Astrocyte (in vitro differentiated cells and primary cell): ENCODE data around the gene ZGRF1. TPM values are rescaled to one million over a fixed set of nuclear protein-coding genes. Genes with fewer than 3 reads are reported as not detected.

Experiments
- DNase-seq: peaks from one replicate; pipeline ENCODE4 v3.0.0-alpha.2; 2010; ENCODE audit warnings: low read depth
- FAIRE-seq: peaks from 2 replicates; lab custom pipeline; 2011; peaks lifted over from hg19 to GRCh38; lab: Jason Lieb, UNC
- H2AFZ ChIP-seq: 2 replicates; pipeline ENCODE4 v1.6.0; 2012; ENCODE audit warnings: low read depth, low read length, inconsistent platforms
- H3K27ac ChIP-seq: 2 replicates; pipeline ENCODE4 v1.5.1; 2011; ENCODE audit warnings: low read depth, low read length, inconsistent platforms
- H3K27me3 ChIP-seq: 2 replicates; pipeline ENCODE4 v1.6.0; 2011; ENCODE audit warnings: low read length, inconsistent platforms; ENCODE audit not compliant: insufficient read depth
- H3K36me3 ChIP-seq: 2 replicates; pipeline ENCODE4 v1.5.1; 2011; ENCODE audit warnings: low read length, inconsistent platforms; ENCODE audit not compliant: insufficient read depth
- H3K4me1 ChIP-seq: 2 replicates; pipeline ENCODE4 v1.5.1; 2011; ENCODE audit warnings: low read length, inconsistent platforms; ENCODE audit not compliant: insufficient read depth
- H3K4me2 ChIP-seq: 2 replicates; pipeline ENCODE4 v1.6.0; 2012; ENCODE audit warnings: low read length, inconsistent platforms
- H3K4me3 ChIP-seq: 2 replicates; pipeline ENCODE4 v1.5.1; 2011; ENCODE audit warnings: low read depth, mild to moderate bottlenecking, low read length, inconsistent platforms; ENCODE audit not compliant: insufficient read depth
- H3K79me2 ChIP-seq: 2 replicates; pipeline ENCODE4 v1.6.0; 2012; ENCODE audit warnings: mild to moderate bottlenecking, low read length, inconsistent platforms; ENCODE audit not compliant: insufficient read depth
- H3K9ac ChIP-seq: 2 replicates; pipeline ENCODE4 v1.6.0; 2012; ENCODE audit warnings: mild to moderate bottlenecking, low read length, inconsistent platforms
- H3K9me3 ChIP-seq: 2 replicates; pipeline ENCODE4 v1.5.1; 2012; ENCODE audit warnings: low read depth, mild to moderate bottlenecking, low read length, inconsistent platforms; ENCODE audit not compliant: insufficient read depth
- H4K20me1 ChIP-seq: 2 replicates; pipeline ENCODE4 v1.6.0; 2012; ENCODE audit warnings: low read length, inconsistent platforms; ENCODE audit not compliant: insufficient read depth
- H3K27ac Mint-ChIP-seq: one replicate; pipeline ENCODE4 v1.8.0; 2021; ENCODE audit warnings: mild to moderate bottlenecking, mixed read lengths; ENCODE audit not compliant: unreplicated experiment
- H3K27me3 Mint-ChIP-seq: one replicate; pipeline ENCODE4 v1.8.0; 2021; ENCODE audit warnings: low read depth, mixed read lengths; ENCODE audit not compliant: unreplicated experiment
- H3K36me3 Mint-ChIP-seq: one replicate; pipeline ENCODE4 v1.8.0; 2021; ENCODE audit warnings: low read depth, mixed read lengths; ENCODE audit not compliant: unreplicated experiment
- H3K4me1 Mint-ChIP-seq: one replicate; pipeline ENCODE4 v1.8.0; 2021; ENCODE audit warnings: low read depth, mixed read lengths; ENCODE audit not compliant: unreplicated experiment
- H3K4me3 Mint-ChIP-seq: one replicate; pipeline ENCODE4 v1.8.0; 2021; ENCODE audit warnings: mild to moderate bottlenecking, moderate library complexity, mixed read lengths; ENCODE audit not compliant: unreplicated experiment
- H3K9me3 Mint-ChIP-seq: one replicate; pipeline ENCODE4 v1.8.0; 2021; ENCODE audit warnings: mild to moderate bottlenecking, mixed read lengths; ENCODE audit not compliant: unreplicated experiment
- CTCF ChIP-seq: IDR thresholded peaks from 2 replicates; pipeline ENCODE4 v1.5.1; 2011; ENCODE audit warnings: low read depth, mild to moderate bottlenecking, inconsistent platforms, low read length, moderate library complexity; ENCODE audit not compliant: insufficient read depth
- EZH2 ChIP-seq: IDR thresholded peaks from 2 replicates; pipeline ENCODE4 v1.6.1; 2012; ENCODE audit warnings: mild to moderate bottlenecking, low read length, inconsistent platforms; ENCODE audit not compliant: insufficient read depth
- total RNA-seq: library from RNA; stranded (reverse); gene quantifications from 2 replicates; pipeline ENCODE4 v1.2.1, GENCODE V29; 2021

ZGRF1 gene
- total RNA-seq, 1 donor from 2014 or later: 5.2 TPM

- TF ChIP-seq EZH2 (no peak), CTCF (no peak)
- Histone ChIP-seq H3K27ac (no peak overlapping the region), H3K4me1 (peaks cover 13% of the 10 kb centered on the region), H4K20me1 (no peaks in the 10 kb centered on the region), H3K4me2 (peak overlapping the region; percentile 75), H3K79me2 (no peaks in the 10 kb centered on the region), H3K4me3 (peak overlapping the region; percentile 37), H3K9me3 (peaks cover 7% of the 10 kb centered on the region), H3K36me3 (no peaks in the 10 kb centered on the region), H3K9ac (no peak overlapping the region), H3K27me3 (peaks cover 73% of the 10 kb centered on the region), H2AFZ (no peak overlapping the region)
- H3K4me1 Mint-ChIP-seq: peaks cover 4% of the 10 kb centered on the region
- H3K36me3 Mint-ChIP-seq: no peaks in the 10 kb centered on the region
- FAIRE-seq (no peak), DNase-seq (no peak)
- H3K4me3 Mint-ChIP-seq: no peak overlapping the region
- peaks cover 14% of the 10 kb centered on the region for H3K9me3 Mint-ChIP-seq
- peaks cover 89% of the 10 kb centered on the region for H3K27me3 Mint-ChIP-seq
- no peak overlapping the region for H3K27ac Mint-ChIP-seq
These were observed 126.2 kb downstream of the ZGRF1 start for GRCh38 chr4:112510291-112511092.

GRCh38 chr4:112509243-112510141 is 127.2 kb downstream of the ZGRF1 start:
- Mint-ChIP-seq H3K36me3 (no peaks in the 10 kb centered on the region), H3K4me1 (peaks cover 2% of the 10 kb centered on the region), H3K4me3 (peak overlapping the region; percentile 63), H3K9me3 (peaks cover 14% of the 10 kb centered on the region), H3K27me3 (peaks cover 87% of the 10 kb centered on the region), H3K27ac (no peak overlapping the region)
- H2AFZ ChIP-seq: peak overlapping the region; percentile 30
- no peaks in the 10 kb centered on the region for H4K20me1 ChIP-seq
- FAIRE-seq (no peak), DNase-seq (peak; percentile 11)
- H3K9me3 ChIP-seq: peaks cover 7% of the 10 kb centered on the region
- H3K27ac ChIP-seq: no peak overlapping the region
- H3K4me1 ChIP-seq: peaks cover 10% of the 10 kb centered on the region
- H3K4me2 ChIP-seq: peak overlapping the region; percentile 75
- H3K36me3 ChIP-seq: no peaks in the 10 kb centered on the region
- H3K4me3 ChIP-seq: no peak overlapping the region
- no peaks in the 10 kb centered on the region for H3K79me2 ChIP-seq
- no peak for TF ChIP-seq CTCF
- peak; percentile 59 for TF ChIP-seq EZH2
- no peak overlapping the region for H3K9ac ChIP-seq
- H3K27me3 ChIP-seq: peaks cover 66% of the 10 kb centered on the region
